GM12878 (cell line): ENCODE data around the gene TSPAN5. TPM values are rescaled to one million over a fixed set of nuclear protein-coding genes. Genes with fewer than 3 reads are reported as not detected.

Source experiments
- ATAC-seq: fragments of 200-7000 bp; cut with Tn5 transposase; 3 replicates; pipeline ENCODE4 v1.9.1; 2020; ENCODE audit warnings: mild to moderate bottlenecking, moderate library complexity
- BruUV-seq: library from RNA; stranded (reverse); fragments of 400-500 nt; replicated peaks from 2 replicates; lab custom pipeline; 2021; lab: Mats Ljungman, UMichigan
- CTCF ChIA-PET: fragments of 300-600 bp; sonication (Branson Sonifier 250); formaldehyde crosslinking; extraction: SDS; loops from one replicate; lab custom pipeline; 2021; ENCODE audit warnings: inconsistent platforms; lab: Yijun Ruan, JAX
- POLR2A ChIA-PET: fragments of 350-600 bp; formaldehyde crosslinking; extraction: SDS; loops from one replicate; lab custom pipeline; 2021; ENCODE audit warnings: inconsistent platforms; lab: Charles Lee
- RAD21 ChIA-PET: fragments of 300-600 bp; sonication (Branson Sonifier 250); formaldehyde crosslinking; loops from one replicate; lab custom pipeline; 2023; ENCODE audit warnings: antibody characterized with exemption; ENCODE audit not compliant: unreplicated experiment; lab: Charles Lee
- SMC1A ChIA-PET: fragments of 300-600 bp; sonication (Branson Sonifier 250); formaldehyde crosslinking; loops from one replicate; lab custom pipeline; 2023; ENCODE audit not compliant: unreplicated experiment, uncharacterized antibody; lab: Charles Lee
- DNase-seq: peaks from one replicate; pipeline ENCODE4 v3.0.0-alpha.2; 2011; ENCODE audit warnings: low read depth, low spot score
- FAIRE-seq: peaks from 3 replicates; lab custom pipeline; 2011; peaks lifted over from hg19 to GRCh38; lab: Jason Lieb, UNC
- H2AFZ ChIP-seq: 2 replicates; pipeline ENCODE4 v1.6.0; 2011; ENCODE audit warnings: low read depth, low read length, control low read depth; ENCODE audit not compliant: control insufficient read depth
- H3K27ac ChIP-seq: 2 replicates; pipeline ENCODE4 v1.5.1; 2011; ENCODE audit warnings: control low read depth; ENCODE audit not compliant: control insufficient read depth, insufficient read depth
- H3K27me3 ChIP-seq, 2 experiments: replicated peaks in 1 of 2; 2 replicates each; pipeline versions ENCODE4 v1.6.0 to v1.6.1; 2011; ENCODE audit warnings: low read length in 1 of 2; ENCODE audit not compliant: control insufficient read depth in 2 of 2, insufficient read depth in 2 of 2
- H3K36me3 ChIP-seq, 2 experiments: 2 replicates each; pipeline ENCODE4 v1.5.1; 2011; ENCODE audit warnings: low read length in 1 of 2; ENCODE audit not compliant: control insufficient read depth in 2 of 2, insufficient read depth in 2 of 2
- H3K4me1 ChIP-seq: 2 replicates; pipeline ENCODE4 v1.6.1; 2011; ENCODE audit warnings: mild to moderate bottlenecking, low read length, moderate library complexity, mixed read lengths; ENCODE audit not compliant: control insufficient read depth, insufficient read depth
- H3K4me2 ChIP-seq: 2 replicates; pipeline ENCODE4 v1.6.0; 2011; ENCODE audit warnings: control low read depth; ENCODE audit not compliant: control insufficient read depth, insufficient read depth
- H3K4me3 ChIP-seq: fragments of 200-600 bp; sonication (generic); 2 replicates; pipeline ENCODE4 v1.5.1; 2016
- H3K79me2 ChIP-seq: 2 replicates; pipeline ENCODE4 v1.6.0; 2011; ENCODE audit warnings: low read length; ENCODE audit not compliant: control insufficient read depth, insufficient read depth
- H3K9ac ChIP-seq: 2 replicates; pipeline ENCODE4 v1.8.0; 2011; ENCODE audit warnings: low read length, control low read depth, mixed read lengths; ENCODE audit not compliant: control insufficient read depth, insufficient read depth
- H3K9me3 ChIP-seq: replicated peaks from 3 replicates; pipeline ENCODE4 v1.5.1; 2011; ENCODE audit warnings: mild to moderate bottlenecking, low read length; ENCODE audit not compliant: control insufficient read depth, insufficient read depth
- H4K20me1 ChIP-seq: 2 replicates; pipeline ENCODE4 v1.6.0; 2011; ENCODE audit not compliant: control insufficient read depth, insufficient read depth
- BCL11A ChIP-seq: IDR thresholded peaks from 2 replicates; pipeline ENCODE4 v1.6.1; 2011; ENCODE audit warnings: low read depth, low read length
- CBX5 ChIP-seq: sonication (generic); IDR thresholded peaks from 2 replicates; pipeline ENCODE4 v1.6.1; 2016; ENCODE audit warnings: low read depth, moderate library complexity, mild to moderate bottlenecking, inconsistent platforms
- IKZF1 ChIP-seq: fragments of 450-650 bp; conservative IDR thresholded peaks from 2 replicates; pipeline ENCODE4 v1.6.1; 2017; ENCODE audit warnings: antibody characterized with exemption, mild to moderate bottlenecking
- KLF5 ChIP-seq: fragments of 450-650 bp; IDR thresholded peaks from 2 replicates; pipeline ENCODE4 v1.6.1; 2014; ENCODE audit warnings: mild to moderate bottlenecking; ENCODE audit not compliant: partially characterized antibody
- MEF2B ChIP-seq: fragments of 450-650 bp; IDR thresholded peaks from 2 replicates; pipeline ENCODE4 v1.6.1; 2018; ENCODE audit warnings: mild to moderate bottlenecking, moderate library complexity; ENCODE audit not compliant: partially characterized antibody, poor library complexity, severe bottlenecking
- NFYB ChIP-seq: IDR thresholded peaks from 2 replicates; pipeline ENCODE4 v1.6.1; 2011; ENCODE audit warnings: low read depth, mild to moderate bottlenecking, low read length, improper control_type of control experiment, moderate library complexity; ENCODE audit not compliant: insufficient read depth
- RB1 ChIP-seq: fragments of 450-650 bp; formaldehyde crosslinking; IDR thresholded peaks from 2 replicates; pipeline ENCODE4 v1.6.1; 2017; ENCODE audit warnings: mild to moderate bottlenecking, borderline replicate concordance
- STAT3 ChIP-seq: IDR thresholded peaks from 2 replicates; pipeline ENCODE4 v1.6.1; 2011; ENCODE audit warnings: low read depth, low read length, improper control_type of control experiment
- SUZ12 ChIP-seq: fragments of 200-600 bp; sonication (generic); IDR thresholded peaks from one replicate; pipeline ENCODE4 v1.6.1; 2018; ENCODE audit warnings: antibody characterized with exemption, mild to moderate bottlenecking; ENCODE audit not compliant: unreplicated experiment
- ZBTB33 ChIP-seq: fragments of 450-650 bp; IDR thresholded peaks from 2 replicates; pipeline ENCODE4 v1.6.1; 2017; ENCODE audit warnings: mild to moderate bottlenecking
- WGBS: methylation state at CpG from one replicate; pipeline ENCODE4 v1.1.6; 2016; ENCODE audit warnings: low lambda C conversion rate; ENCODE audit not compliant: insufficient replicate concordance, insufficient coverage; ENCODE audit errors: missing lambda C conversion rate; 5-methylcytosine and 5-hydroxymethylcytosine counted together
- in situ Hi-C: fragments of 300-500 bp; cut with MboI; formaldehyde crosslinking; loops from 9 replicates; pipeline ENCODE4 v1.14.3; 2018; ENCODE audit warnings: mixed read lengths
- intact Hi-C: fragments of 100-400 bp; cut with micrococcal nuclease; formaldehyde crosslinking; loops from one replicate; pipeline ENCODE4 v1.14.2; 2022; ENCODE audit not compliant: unreplicated experiment
- polyA plus RNA-seq, 11 experiments: library from polyadenylated mRNA; depleted of rRNA in 4 of 11; unstranded in 6 of 11; stranded (reverse) in 5 of 11; fragments of >200 nt; fragmentation: Nextera tagmentation in 4 of 11; fragmentation: Illumina TruSeq in 1 of 11; extraction: Ambion mirVana in 4 of 11; extraction: Trizol in 1 of 11; gene quantifications; 1 replicate in 1 of 11; 2 replicates in 10 of 11; pipeline versions ENCODE4 v1.2.1 to v1.2.3, GENCODE V29; 2011 to 2016; ENCODE audit warnings: inconsistent platforms in 2 of 11, missing spikeins in 2 of 11, low read depth in 1 of 11
- total RNA-seq, 4 experiments: library from RNA; depleted of rRNA in 3 of 4; stranded (reverse); fragments of >200 nt in 3 of 4; fragmentation: Illumina TruSeq in 1 of 4; extraction: Trizol in 1 of 4; gene quantifications; 2 replicates each; pipeline versions ENCODE4 v1.2.1 to v1.2.3, GENCODE V29; 2013 to 2021
- TF ChIP-seq, protein P1 (sequence below): IDR thresholded peaks from 2 replicates; pipeline ENCODE4 v1.6.1; 2012; ENCODE audit warnings: low read length, inconsistent platforms
- TF ChIP-seq, protein P2 (sequence below): IDR thresholded peaks from 2 replicates; pipeline ENCODE4 v1.6.1; 2012; ENCODE audit warnings: low read depth, low read length, improper control_type of control experiment
- TF ChIP-seq, protein P3 (sequence below): IDR thresholded peaks from 2 replicates; pipeline ENCODE4 v1.6.1; 2012; ENCODE audit warnings: low read depth, low read length, improper control_type of control experiment

Gene TSPAN5
- total and polyA plus RNA-seq, 10 of the 15 experiments (the other 5 are each of a cell fraction or from before 2014, with no cell fraction given), result 0.09 to 8.2 (median 0.27) TPM

DNA sequence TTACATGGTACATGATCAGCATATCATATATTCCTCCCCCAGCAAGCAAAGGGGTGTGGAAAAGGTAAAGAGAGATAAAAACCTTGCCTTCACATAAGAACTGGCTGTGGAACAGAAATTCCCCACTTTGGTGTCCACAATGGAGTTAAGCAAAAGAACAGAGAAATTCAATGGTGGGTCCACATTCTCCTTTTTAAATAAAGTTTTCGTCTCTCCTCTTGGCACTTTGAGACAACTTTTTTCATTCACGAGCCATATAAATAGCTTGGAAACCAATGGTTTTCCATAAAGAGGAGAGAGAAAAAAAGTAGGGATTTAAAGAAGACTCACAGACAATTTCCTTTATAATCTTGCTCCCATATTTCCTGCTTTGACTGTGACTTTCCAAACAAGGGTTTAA lies 148.1 kb downstream of the TSPAN5 start:
- FAIRE-seq, result no peak
- no peak overlapping the region for H3K4me2 ChIP-seq
- no peaks in the 10 kb centered on the region for H3K4me1 ChIP-seq
- no peaks in the 10 kb centered on the region for H3K9me3 ChIP-seq
- no peaks in the 10 kb centered on the region for H3K27me3 ChIP-seq
- ChIA-PET CTCF (interaction anchor here (1.2 kb wide), 1 partner anchor 8 kb away, joined by 3 read pairs; no protein-coding TSS in a partner anchor), RAD21 (interaction anchor here (1.6 kb wide), 1 partner anchor 28 kb away, joined by 6 read pairs; no protein-coding TSS in a partner anchor), SMC1A (interaction anchor here (0.8 to 2.7 kb wide), 3 partner anchors 12 to 32 kb away, joined by 3 to 9 read pairs (median 3); no protein-coding TSS in a partner anchor), POLR2A (no interaction called here)
- DNase-seq, result no peak
- intact Hi-C loops (no loop called here), in situ Hi-C loops (no loop called here)
- no peak overlapping the region for H3K9ac ChIP-seq
- BruUV-seq, result no TSS peak
- TF ChIP-seq SUZ12, result no peak
- TF ChIP-seq ZBTB33, result no peak
- no peak for TF ChIP-seq RB1
- TF ChIP-seq, protein P1, sequence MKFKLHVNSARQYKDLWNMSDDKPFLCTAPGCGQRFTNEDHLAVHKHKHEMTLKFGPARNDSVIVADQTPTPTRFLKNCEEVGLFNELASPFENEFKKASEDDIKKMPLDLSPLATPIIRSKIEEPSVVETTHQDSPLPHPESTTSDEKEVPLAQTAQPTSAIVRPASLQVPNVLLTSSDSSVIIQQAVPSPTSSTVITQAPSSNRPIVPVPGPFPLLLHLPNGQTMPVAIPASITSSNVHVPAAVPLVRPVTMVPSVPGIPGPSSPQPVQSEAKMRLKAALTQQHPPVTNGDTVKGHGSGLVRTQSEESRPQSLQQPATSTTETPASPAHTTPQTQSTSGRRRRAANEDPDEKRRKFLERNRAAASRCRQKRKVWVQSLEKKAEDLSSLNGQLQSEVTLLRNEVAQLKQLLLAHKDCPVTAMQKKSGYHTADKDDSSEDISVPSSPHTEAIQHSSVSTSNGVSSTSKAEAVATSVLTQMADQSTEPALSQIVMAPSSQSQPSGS, result no peak
- no peak for TF ChIP-seq NFYB
- TF ChIP-seq, protein P2, sequence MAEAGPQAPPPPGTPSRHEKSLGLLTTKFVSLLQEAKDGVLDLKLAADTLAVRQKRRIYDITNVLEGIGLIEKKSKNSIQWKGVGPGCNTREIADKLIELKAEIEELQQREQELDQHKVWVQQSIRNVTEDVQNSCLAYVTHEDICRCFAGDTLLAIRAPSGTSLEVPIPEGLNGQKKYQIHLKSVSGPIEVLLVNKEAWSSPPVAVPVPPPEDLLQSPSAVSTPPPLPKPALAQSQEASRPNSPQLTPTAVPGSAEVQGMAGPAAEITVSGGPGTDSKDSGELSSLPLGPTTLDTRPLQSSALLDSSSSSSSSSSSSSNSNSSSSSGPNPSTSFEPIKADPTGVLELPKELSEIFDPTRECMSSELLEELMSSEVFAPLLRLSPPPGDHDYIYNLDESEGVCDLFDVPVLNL, result no peak
- TF ChIP-seq IKZF1, result no peak
- no peak for TF ChIP-seq KLF5
- TF ChIP-seq, protein P3, sequence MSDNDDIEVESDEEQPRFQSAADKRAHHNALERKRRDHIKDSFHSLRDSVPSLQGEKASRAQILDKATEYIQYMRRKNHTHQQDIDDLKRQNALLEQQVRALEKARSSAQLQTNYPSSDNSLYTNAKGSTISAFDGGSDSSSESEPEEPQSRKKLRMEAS, result no peak
- no peak for TF ChIP-seq BCL11A
- no peak for TF ChIP-seq MEF2B
- no peak for TF ChIP-seq CBX5
- TF ChIP-seq STAT3, result no peak
- H3K4me3 ChIP-seq, result no peak overlapping the region
- WGBS, result 86% methylated on average over 2 of the region's 2 CpGs
- H3K79me2 ChIP-seq, result no peaks in the 10 kb centered on the region
- no peak for ATAC-seq
- no peak overlapping the region for H3K27ac ChIP-seq
- no peaks in the 10 kb centered on the region for H3K36me3 ChIP-seq
- no peak overlapping the region for H2AFZ ChIP-seq
- H4K20me1 ChIP-seq, result no peaks in the 10 kb centered on the region
